ENCODE data around the gene ELF3.
"Not testable (repeated sequence)": the region's sequence is repeated elsewhere in the genome, so short reads cannot be mapped to it uniquely, and the experiment has no call there.

DNA sequence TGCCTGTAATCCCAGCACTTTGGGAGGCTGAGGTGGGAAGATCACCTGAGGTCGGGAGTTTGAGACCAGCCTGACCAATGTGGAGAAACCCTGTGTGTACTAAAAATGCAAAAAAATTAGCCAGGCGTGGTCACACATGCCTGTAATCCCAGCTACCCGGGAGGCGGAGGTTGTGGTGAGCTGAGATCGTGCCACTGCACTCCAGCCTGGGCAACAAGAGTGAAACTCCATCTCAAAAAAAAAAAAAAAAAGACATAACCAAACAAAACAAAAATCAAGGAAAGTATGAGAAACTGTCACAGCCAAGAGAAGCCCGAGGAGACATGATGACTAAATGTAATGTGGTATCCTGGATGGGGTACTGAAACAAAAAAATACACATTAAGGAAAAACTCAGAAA lies 51.4 kb downstream of the ELF3 start:
- TF ChIP-seq, protein P1, sequence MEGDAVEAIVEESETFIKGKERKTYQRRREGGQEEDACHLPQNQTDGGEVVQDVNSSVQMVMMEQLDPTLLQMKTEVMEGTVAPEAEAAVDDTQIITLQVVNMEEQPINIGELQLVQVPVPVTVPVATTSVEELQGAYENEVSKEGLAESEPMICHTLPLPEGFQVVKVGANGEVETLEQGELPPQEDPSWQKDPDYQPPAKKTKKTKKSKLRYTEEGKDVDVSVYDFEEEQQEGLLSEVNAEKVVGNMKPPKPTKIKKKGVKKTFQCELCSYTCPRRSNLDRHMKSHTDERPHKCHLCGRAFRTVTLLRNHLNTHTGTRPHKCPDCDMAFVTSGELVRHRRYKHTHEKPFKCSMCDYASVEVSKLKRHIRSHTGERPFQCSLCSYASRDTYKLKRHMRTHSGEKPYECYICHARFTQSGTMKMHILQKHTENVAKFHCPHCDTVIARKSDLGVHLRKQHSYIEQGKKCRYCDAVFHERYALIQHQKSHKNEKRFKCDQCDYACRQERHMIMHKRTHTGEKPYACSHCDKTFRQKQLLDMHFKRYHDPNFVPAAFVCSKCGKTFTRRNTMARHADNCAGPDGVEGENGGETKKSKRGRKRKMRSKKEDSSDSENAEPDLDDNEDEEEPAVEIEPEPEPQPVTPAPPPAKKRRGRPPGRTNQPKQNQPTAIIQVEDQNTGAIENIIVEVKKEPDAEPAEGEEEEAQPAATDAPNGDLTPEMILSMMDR (IDR thresholded peaks at IDR 0.05): not testable (repeated sequence)
- TF ChIP-seq POLR2A (IDR thresholded peaks at IDR 0.05): not testable (repeated sequence)

All from esophagus squamous epithelium (tissue), 4 donors.